Effector memory CD4-positive, alpha-beta T cell (primary cell): ENCODE data around the gene EXO1.
"Not testable (repeated sequence)": the region's sequence is repeated elsewhere in the genome, so short reads cannot be mapped to it uniquely, and the experiment has no call there.

Source experiments
- DNase-seq, 3 donors: peaks; one replicate each; pipeline ENCODE4 v3.0.0-alpha.2; 2020
- H3K27ac ChIP-seq: 2 replicates; pipeline ENCODE4 v1.7.0; 2013; ENCODE audit warnings: mild to moderate bottlenecking, low read length, moderate library complexity; ENCODE audit not compliant: insufficient read depth, poor library complexity, severe bottlenecking
- H3K27me3 ChIP-seq: replicated peaks from 2 replicates; pipeline ENCODE4 v1.7.0; 2013; ENCODE audit warnings: mild to moderate bottlenecking, low read length; ENCODE audit not compliant: insufficient read depth, control insufficient read depth, poor library complexity, severe bottlenecking
- H3K36me3 ChIP-seq: 2 replicates; pipeline ENCODE4 v1.7.0; 2013; ENCODE audit warnings: mild to moderate bottlenecking, low read length, moderate library complexity; ENCODE audit not compliant: control insufficient read depth, insufficient read depth
- H3K4me1 ChIP-seq: 2 replicates; pipeline ENCODE4 v1.7.0; 2013; ENCODE audit warnings: low read length, mild to moderate bottlenecking; ENCODE audit not compliant: control insufficient read depth, insufficient read depth, poor library complexity, severe bottlenecking
- H3K4me3 ChIP-seq: 2 replicates; pipeline ENCODE4 v1.7.0; 2013; ENCODE audit warnings: low read length, low read depth, mild to moderate bottlenecking; ENCODE audit not compliant: insufficient read depth, poor library complexity, severe bottlenecking
- H3K9me3 ChIP-seq: 2 replicates; pipeline ENCODE4 v1.7.0; 2013; ENCODE audit warnings: mild to moderate bottlenecking, low read length, moderate library complexity; ENCODE audit not compliant: control insufficient read depth
- total RNA-seq, 3 donors: gene quantifications; one replicate each; lab custom pipeline; 2026; lab: John Stamatoyannopoulos, UW

The EXO1 gene
- 0.86 to 2.1 (median 1.1) reads per million in 3 donors for total RNA-seq

GRCh38 chr1:241847796-241848685 is at the start of gene EXO1:
EXO1 (plus strand) TSS chr1:241848204; CDS start chr1:241850426, 2,222 bp downstream.
- Histone ChIP-seq H3K9me3 (no peaks in the 10 kb centered on the region), H3K36me3 (no peaks in the 10 kb centered on the region), H3K4me3 (peak within 1 kb of the TSS; percentile 100), H3K27ac (peak within 1 kb of the TSS; percentile 97), H3K27me3 (no peaks in the 10 kb centered on the region), H3K4me1 (peaks cover 5% of the 10 kb centered on the region)
- peak; percentile 61 to 81 (median 77) for DNase-seq

GRCh38 chr1:241799416-241799815 is 48.6 kb upstream of the EXO1 start:
- Histone ChIP-seq H3K27ac (no peak overlapping the region), H3K4me1 (no peaks in the 10 kb centered on the region), H3K9me3 (no peaks in the 10 kb centered on the region), H3K36me3 (no peaks in the 10 kb centered on the region), H3K4me3 (no peak overlapping the region), H3K27me3 (no peaks in the 10 kb centered on the region)
- DNase-seq, result no peak

- no peak overlapping the region for H3K27ac ChIP-seq
- H3K4me1 ChIP-seq, result no peaks in the 10 kb centered on the region
- H3K36me3 ChIP-seq, result no peaks in the 10 kb centered on the region
Measured at GRCh38 chr1:241800640-241801039, 47.4 kb upstream of the EXO1 start.

GRCh38 chr1:241802863-241803262 is 45.1 kb upstream of the EXO1 start:
- H3K4me1 ChIP-seq, result no peaks in the 10 kb centered on the region
- no peaks in the 10 kb centered on the region for H3K36me3 ChIP-seq
- H3K27me3 ChIP-seq, result no peaks in the 10 kb centered on the region
- H3K4me3 ChIP-seq, result no peak overlapping the region
- no peak for DNase-seq
- no peaks in the 10 kb centered on the region for H3K9me3 ChIP-seq
- no peak overlapping the region for H3K27ac ChIP-seq

More at GRCh38 chr1:241800640-241801039, 47.4 kb upstream of the EXO1 start:
- no peak overlapping the region for H3K4me3 ChIP-seq
- H3K27me3 ChIP-seq, result no peaks in the 10 kb centered on the region
- no peak for DNase-seq
- no peaks in the 10 kb centered on the region for H3K9me3 ChIP-seq

GRCh38 chr1:241804706-241805105 is 43.3 kb upstream of the EXO1 start:
- not testable (repeated sequence) for DNase-seq, H3K27me3 ChIP-seq, H3K27ac ChIP-seq, H3K36me3 ChIP-seq, H3K4me3 ChIP-seq, H3K4me1 ChIP-seq, H3K9me3 ChIP-seq

GRCh38 chr1:241808265-241808664 is 39.7 kb upstream of the EXO1 start:
- Histone ChIP-seq H3K27ac (no peak overlapping the region), H3K4me3 (no peak overlapping the region), H3K27me3 (no peaks in the 10 kb centered on the region), H3K4me1 (no peaks in the 10 kb centered on the region), H3K36me3 (no peaks in the 10 kb centered on the region), H3K9me3 (no peaks in the 10 kb centered on the region)
- DNase-seq, result no peak

GRCh38 chr1:241810769-241811405 is 37.1 kb upstream of the EXO1 start:
- H3K27ac ChIP-seq, result no peak overlapping the region
- no peaks in the 10 kb centered on the region for H3K4me1 ChIP-seq
- no peaks in the 10 kb centered on the region for H3K27me3 ChIP-seq
- no peak overlapping the region for H3K4me3 ChIP-seq
- no peak for DNase-seq
- no peaks in the 10 kb centered on the region for H3K9me3 ChIP-seq
- no peaks in the 10 kb centered on the region for H3K36me3 ChIP-seq

- no peaks in the 10 kb centered on the region for H3K36me3 ChIP-seq
- no peak for DNase-seq
- H3K4me1 ChIP-seq, result no peaks in the 10 kb centered on the region
- no peak overlapping the region for H3K4me3 ChIP-seq
- no peak overlapping the region for H3K27ac ChIP-seq
- no peaks in the 10 kb centered on the region for H3K9me3 ChIP-seq
- no peaks in the 10 kb centered on the region for H3K27me3 ChIP-seq
Measured at GRCh38 chr1:241813768-241814320, 34.2 kb upstream of the EXO1 start.

GRCh38 chr1:241816008-241816407 is 32.0 kb upstream of the EXO1 start:
- H3K36me3 ChIP-seq, result no peaks in the 10 kb centered on the region
- no peak overlapping the region for H3K4me3 ChIP-seq
- DNase-seq, result no peak
- H3K9me3 ChIP-seq, result no peaks in the 10 kb centered on the region
- no peaks in the 10 kb centered on the region for H3K4me1 ChIP-seq
- H3K27ac ChIP-seq, result no peak overlapping the region
- H3K27me3 ChIP-seq, result no peaks in the 10 kb centered on the region

- DNase-seq, result no peak
- H3K27ac ChIP-seq, result no peak overlapping the region
Measured at GRCh38 chr1:241817331-241817792, 30.6 kb upstream of the EXO1 start.

More at GRCh38 chr1:241817331-241817792, 30.6 kb upstream of the EXO1 start:
- H3K9me3 ChIP-seq, result no peaks in the 10 kb centered on the region
- no peak overlapping the region for H3K4me3 ChIP-seq
- no peaks in the 10 kb centered on the region for H3K4me1 ChIP-seq
- no peaks in the 10 kb centered on the region for H3K36me3 ChIP-seq
- no peaks in the 10 kb centered on the region for H3K27me3 ChIP-seq
